Measurements from ENCODE around the gene CROCC2.
A peak's percentile ranks its signal among the peaks of the same experiment; 100 is the strongest.

Gene CROCC2

GRCh38 chr2:240990726-240991377 lies 84.7 kb downstream of the CROCC2 start:
- in situ Hi-C loops (cut with MboI; ENCODE audit: low pct_unique_long_range_greater_than_20kb, low sequenced_read_pairs) = no loop called here
- no peak for DNase-seq

- no peak for DNase-seq
- in situ Hi-C loops (cut with MboI; ENCODE audit: low pct_unique_long_range_greater_than_20kb, low sequenced_read_pairs) = no loop called here
Measured at GRCh38 chr2:240991378-240992263, 85.5 kb downstream of the CROCC2 start.

- DNase-seq = no peak
- in situ Hi-C loops (cut with MboI; ENCODE audit: low pct_unique_long_range_greater_than_20kb, low sequenced_read_pairs) = no loop called here
Measured at GRCh38 chr2:240992572-240993291, 86.6 kb downstream of the CROCC2 start.

GRCh38 chr2:240993446-240994170 lies 87.5 kb downstream of the CROCC2 start:
- in situ Hi-C loops (cut with MboI; ENCODE audit: low pct_unique_long_range_greater_than_20kb, low sequenced_read_pairs) = no loop called here
- no peak for DNase-seq

- no peak for DNase-seq
- in situ Hi-C loops (cut with MboI; ENCODE audit: low pct_unique_long_range_greater_than_20kb, low sequenced_read_pairs) = no loop called here
Measured at GRCh38 chr2:240994171-240994896, 88.2 kb downstream of the CROCC2 start.

GRCh38 chr2:240995041-240996021 lies 89.2 kb downstream of the CROCC2 start:
- in situ Hi-C loops (cut with MboI; ENCODE audit: low pct_unique_long_range_greater_than_20kb, low sequenced_read_pairs) = no loop called here
- no peak for DNase-seq

- in situ Hi-C loops (cut with MboI; ENCODE audit: low pct_unique_long_range_greater_than_20kb, low sequenced_read_pairs) = no loop called here
- DNase-seq = no peak
Measured at GRCh38 chr2:240996161-240996833, 90.2 kb downstream of the CROCC2 start.

GRCh38 chr2:240996834-240997140 lies 90.7 kb downstream of the CROCC2 start:
- in situ Hi-C loops (cut with MboI; ENCODE audit: low pct_unique_long_range_greater_than_20kb, low sequenced_read_pairs) = no loop called here
- no peak for DNase-seq

- DNase-seq = no peak
- in situ Hi-C loops (cut with MboI; ENCODE audit: low pct_unique_long_range_greater_than_20kb, low sequenced_read_pairs) = no loop called here
Measured at GRCh38 chr2:240997141-240997855, 91.2 kb downstream of the CROCC2 start.

GRCh38 chr2:240997856-240998705 lies 91.9 kb downstream of the CROCC2 start, which contains the start of gene SNED1:
TSS of gene SNED1 (plus strand) at chr2:240998618. CDS start at chr2:240998838, 220 bp downstream.
- peak; percentile 68 for DNase-seq
- in situ Hi-C loops (cut with MboI; ENCODE audit: low pct_unique_long_range_greater_than_20kb, low sequenced_read_pairs) = no loop called here

- no peak for DNase-seq
- in situ Hi-C loops (cut with MboI; ENCODE audit: low pct_unique_long_range_greater_than_20kb, low sequenced_read_pairs) = no loop called here
Measured at GRCh38 chr2:240998706-240998994, 92.5 kb downstream of the CROCC2 start.

GRCh38 chr2:240998995-240999791 lies 93.1 kb downstream of the CROCC2 start:
- no peak for DNase-seq
- in situ Hi-C loops (cut with MboI; ENCODE audit: low pct_unique_long_range_greater_than_20kb, low sequenced_read_pairs) = no loop called here

GRCh38 chr2:240999873-241000541 lies 93.9 kb downstream of the CROCC2 start:
- no peak for DNase-seq
- in situ Hi-C loops (cut with MboI; ENCODE audit: low pct_unique_long_range_greater_than_20kb, low sequenced_read_pairs) = no loop called here

GRCh38 chr2:241000831-241001321 lies 94.7 kb downstream of the CROCC2 start:
- no peak for DNase-seq
- in situ Hi-C loops (cut with MboI; ENCODE audit: low pct_unique_long_range_greater_than_20kb, low sequenced_read_pairs) = no loop called here

Data from KBM-7 (cell line).